Stimulated activated CD8-positive, alpha-beta memory T cell treated with anti-CD3 and anti-CD28 coated beads, Interleukin-15, amount 100 ng/mL, for 4 hours (primary cell): ENCODE data around the gene DOK1.

Experiments
- DNase-seq, 2 donors: peaks; one replicate each; pipeline ENCODE4 v3.0.0-alpha.2; 2020; ENCODE audit warnings: low read depth in 2 of 2

The DOK1 gene

DNA sequence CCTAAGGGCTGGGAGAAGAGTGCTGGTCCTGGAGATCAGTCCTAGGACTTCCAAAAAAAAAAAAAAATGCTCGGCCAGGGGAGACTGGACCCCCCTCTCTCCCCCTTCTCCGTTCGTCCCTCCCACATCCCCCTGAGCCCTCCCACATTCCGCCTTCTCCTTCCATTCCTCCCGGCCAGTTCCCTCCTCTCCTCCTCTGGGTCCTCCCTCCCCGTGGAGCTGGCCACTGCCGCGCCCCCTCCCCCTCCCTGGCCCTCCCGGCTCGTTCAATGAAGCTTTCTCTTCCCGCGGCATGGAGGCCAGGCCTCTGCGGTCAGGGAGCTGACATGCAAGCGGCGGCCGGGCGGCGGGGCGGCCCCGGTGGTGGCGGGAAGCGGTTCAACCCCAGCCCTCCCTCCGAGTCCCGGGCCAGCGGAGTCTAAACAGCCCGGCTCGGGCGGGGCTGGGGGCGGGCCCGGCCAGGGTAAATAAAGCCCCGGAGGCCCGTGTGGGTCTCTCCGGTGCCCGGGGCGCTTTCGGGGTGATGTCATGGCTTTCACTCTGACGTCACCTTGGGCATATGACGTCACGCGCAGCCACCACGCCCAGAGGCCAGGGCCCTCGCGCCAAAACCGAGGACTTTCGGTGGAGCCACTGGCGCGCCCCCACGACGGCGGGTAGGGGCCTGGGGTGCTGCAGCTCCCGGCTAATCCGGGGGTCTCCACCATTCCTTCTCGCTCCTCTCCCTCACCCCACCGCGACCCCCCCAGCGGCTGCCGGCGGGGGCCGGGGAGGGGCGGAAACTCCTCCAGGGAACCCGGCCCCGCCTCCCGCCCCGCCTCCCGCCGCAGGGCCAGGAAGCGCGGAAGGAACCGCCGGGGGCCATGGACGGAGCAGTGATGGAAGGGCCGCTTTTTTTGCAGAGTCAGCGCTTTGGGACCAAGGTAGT lies at the start of gene DOK1, which contains the start of gene LOXL3:
Gene DOK1, plus strand, starts transcription at position 829 of the 928 bp plus-strand sequence. Its CDS starts 35 bp downstream, at position 864.
Gene LOXL3, minus strand, starts transcription at position 51 of the 928 bp plus-strand sequence. CDS start 1,308 bp downstream, outside the sequence.
- peak; percentile 63 to 65 for DNase-seq

GRCh38 chr2:74505448-74506246 lies 48.9 kb upstream of the DOK1 start:
- no peak for DNase-seq

- DNase-seq = peak; percentile 97 to 98
Measured at GRCh38 chr2:74507145-74507925, 47.2 kb upstream of the DOK1 start, which contains the start of gene PCGF1. Gene PCGF1 (minus strand): TSS chr2:74507695. CDS start chr2:74507668, 27 bp downstream.

GRCh38 chr2:74507926-74508520 lies 46.5 kb upstream of the DOK1 start:
- DNase-seq = no peak

DNA sequence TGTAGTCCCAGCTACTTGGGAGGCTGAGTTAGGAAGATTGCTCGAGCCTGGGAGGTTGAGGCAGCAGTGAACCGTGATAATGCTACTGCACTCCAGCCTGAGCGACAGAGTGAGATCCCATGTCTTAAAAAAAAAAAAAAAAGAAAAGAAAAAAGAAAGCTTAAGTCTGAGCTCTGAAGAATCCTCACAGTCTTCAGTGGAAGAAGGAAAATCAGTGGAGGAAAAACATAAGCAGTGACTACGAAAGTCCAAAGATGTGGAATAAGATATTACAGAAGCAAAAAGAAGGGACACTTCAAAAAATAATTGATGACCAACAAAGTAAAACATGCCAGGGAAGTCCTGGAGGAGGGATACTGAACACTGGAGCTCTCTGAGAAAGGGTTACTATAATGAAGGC lies 44.2 kb upstream of the DOK1 start:
- DNase-seq = no peak

GRCh38 chr2:74511104-74511989 lies 43.2 kb upstream of the DOK1 start:
- DNase-seq = no peak

- DNase-seq = no peak
Measured at GRCh38 chr2:74512744-74513604, 41.5 kb upstream of the DOK1 start.

DNA sequence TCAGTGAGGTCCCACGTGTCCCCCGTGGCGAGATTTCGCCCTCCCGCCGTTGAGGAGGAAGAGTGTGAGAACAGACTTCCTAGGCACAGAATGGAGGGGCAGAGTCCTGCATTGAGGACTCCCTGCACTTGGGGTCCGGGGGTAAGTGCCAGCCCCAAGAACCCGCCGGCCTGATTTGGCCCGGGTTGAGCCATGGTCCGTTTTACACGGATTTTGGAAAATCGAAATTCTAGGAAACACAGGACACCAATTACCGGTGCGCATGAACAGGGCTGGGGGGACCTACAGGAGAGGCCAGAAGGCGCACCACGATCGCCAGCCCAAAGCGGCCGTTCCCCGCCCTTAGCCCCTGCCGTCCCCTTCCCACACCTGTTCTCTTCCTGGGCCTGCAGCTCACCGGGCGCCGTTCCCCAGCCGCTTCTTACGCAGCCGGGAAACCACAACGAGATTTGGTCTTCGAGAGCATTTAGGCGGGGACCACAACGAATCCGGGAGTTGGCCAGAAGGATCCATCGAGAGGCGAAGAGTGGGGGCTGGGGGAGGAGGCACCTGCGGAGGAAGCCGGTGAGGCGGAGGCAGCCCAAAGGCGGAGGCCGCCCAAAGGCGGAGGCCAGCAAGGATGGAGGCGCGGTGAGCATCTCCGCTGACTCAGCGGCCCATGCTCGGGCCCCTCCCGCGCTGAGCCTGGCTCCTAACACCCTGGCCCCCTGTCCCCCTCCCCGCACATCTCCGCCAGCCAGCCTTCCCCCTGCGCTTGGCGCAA lies 40.7 kb upstream of the DOK1 start:
- no peak for DNase-seq

GRCh38 chr2:74514368-74515270 lies 39.9 kb upstream of the DOK1 start, which contains the start of gene TLX2:
Gene TLX2 (plus strand): TSS chr2:74514450. CDS start chr2:74514807, 357 bp downstream.
- no peak for DNase-seq

DNA sequence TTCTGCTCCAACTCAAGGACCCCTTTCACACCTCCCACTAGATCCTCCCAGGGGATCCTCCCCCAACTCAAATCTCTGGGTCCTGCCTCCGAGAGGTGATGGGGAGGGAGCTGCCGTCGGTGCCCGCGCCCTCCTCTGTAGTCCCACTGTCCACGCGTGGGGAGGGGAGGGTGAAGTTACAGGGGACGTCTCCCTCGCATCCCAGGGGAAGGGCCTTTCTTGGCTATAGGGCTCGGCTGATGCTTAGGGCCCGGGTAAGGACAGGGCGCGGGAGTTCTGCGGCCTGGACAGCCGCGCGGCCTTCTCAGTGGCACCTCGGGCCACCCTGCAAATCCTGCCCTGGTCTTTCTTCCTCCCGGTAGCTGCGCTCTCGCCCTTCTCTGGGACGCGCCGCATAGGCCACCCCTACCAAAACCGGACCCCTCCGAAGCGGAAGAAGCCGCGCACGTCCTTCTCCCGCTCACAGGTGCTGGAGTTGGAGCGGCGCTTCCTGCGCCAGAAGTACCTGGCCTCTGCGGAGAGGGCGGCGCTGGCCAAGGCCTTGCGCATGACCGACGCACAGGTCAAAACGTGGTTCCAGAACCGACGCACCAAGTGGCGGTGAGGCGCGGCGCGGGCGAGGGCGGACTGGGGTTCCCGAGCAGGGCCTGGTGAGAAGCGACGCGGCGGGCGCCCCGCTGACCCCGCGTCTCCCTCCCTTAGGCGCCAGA lies 39.1 kb upstream of the DOK1 start:
- DNase-seq = no peak

DNA sequence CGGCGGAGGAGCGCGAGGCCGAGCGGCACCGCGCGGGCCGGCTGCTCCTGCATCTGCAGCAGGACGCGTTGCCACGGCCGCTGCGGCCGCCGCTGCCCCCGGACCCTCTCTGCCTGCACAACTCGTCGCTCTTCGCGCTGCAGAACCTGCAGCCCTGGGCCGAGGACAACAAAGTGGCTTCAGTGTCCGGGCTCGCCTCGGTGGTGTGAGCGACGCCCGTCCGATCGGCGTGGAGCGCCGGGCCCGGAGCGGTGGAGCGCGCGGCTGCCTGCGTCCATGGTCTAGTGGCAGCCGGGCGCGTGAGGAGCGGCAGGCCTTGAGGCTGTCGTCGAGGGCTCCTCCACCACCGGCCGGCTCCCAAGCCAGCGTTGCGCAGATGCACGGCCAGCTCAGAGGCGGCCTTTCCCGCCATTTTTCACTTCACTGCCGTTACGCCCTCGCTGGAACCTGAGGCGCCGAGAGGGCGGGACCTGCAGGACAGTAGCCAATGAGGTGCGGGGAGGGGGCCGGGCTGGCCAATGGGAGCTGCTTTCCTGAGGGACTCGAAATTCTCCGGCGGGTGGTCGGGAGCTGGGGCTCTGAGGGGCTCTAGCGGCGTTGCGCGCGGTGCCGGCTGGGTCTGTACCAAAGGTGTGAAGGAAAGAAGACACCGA lies 38.4 kb upstream of the DOK1 start:
- peak; percentile 49 to 60 for DNase-seq

DNA sequence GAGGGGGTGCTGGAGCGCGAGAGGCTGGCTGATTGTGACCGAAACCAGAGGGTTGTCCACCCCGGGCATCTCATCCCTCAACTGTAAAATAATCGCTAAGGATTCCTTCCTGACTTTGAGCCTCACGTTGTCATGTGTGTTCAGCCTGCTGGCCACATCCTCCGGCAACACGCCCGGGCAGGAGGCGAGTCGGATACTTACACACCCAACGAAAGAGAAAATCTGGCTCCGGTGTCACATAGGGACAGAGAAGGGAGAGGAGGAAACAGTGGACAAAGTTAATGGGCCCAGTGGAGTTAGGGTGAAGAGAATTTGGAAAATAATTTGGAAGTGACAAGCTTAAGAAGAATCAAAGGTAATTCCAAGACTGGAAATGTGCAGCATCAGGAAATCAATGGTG lies 37.9 kb upstream of the DOK1 start:
- no peak for DNase-seq

GRCh38 chr2:74522516-74522915 lies 32.0 kb upstream of the DOK1 start:
- no peak for DNase-seq

- no peak for DNase-seq
Measured at GRCh38 chr2:74524005-74524404, 30.5 kb upstream of the DOK1 start.

DNA sequence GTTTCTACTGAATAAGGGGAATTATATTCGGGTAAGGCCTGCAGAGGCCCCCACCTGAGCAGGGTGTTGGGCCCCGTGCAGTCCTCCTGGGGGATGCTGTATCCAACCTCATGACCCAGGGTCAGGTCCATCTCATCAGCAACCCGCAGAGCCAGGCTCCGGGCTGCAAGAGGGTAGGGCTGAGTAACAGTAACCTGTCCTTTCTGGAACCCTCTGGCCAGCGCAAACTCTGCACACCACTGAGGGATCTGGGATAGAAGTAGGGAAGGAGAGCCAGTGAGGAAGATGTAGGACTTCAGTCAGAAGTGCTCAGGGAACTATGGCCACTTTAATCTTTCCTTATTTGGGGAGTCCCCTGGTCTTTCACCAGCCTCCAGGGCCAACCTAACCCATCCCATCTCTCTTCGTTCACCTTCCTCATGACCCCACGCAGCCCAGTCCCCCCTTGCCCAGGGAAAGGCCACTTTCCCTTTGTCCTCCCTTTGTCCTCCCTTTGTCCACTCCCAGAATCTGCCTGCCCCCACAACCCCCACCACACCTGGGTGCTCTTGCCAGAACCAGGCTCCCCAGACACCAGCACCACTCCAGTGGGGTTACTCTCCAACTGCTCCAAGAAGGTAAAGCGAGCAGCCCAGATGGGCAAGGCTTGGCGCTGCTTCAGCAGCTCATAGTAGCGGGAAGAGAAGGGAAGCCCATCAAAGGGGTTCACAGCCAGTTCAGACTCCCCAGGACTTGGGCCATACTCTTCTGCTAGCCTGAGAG lies 29.4 kb upstream of the DOK1 start:
- no peak for DNase-seq
